ENCODE data around the gene YY1. TPM values are rescaled to one million over a fixed set of nuclear protein-coding genes. Genes with fewer than 3 reads are reported as not detected.
"Not testable (repeated sequence)": the region's sequence is repeated elsewhere in the genome, so short reads cannot be mapped to it uniquely, and the experiment has no call there.

Gene YY1
- total RNA-seq, 1 donor from 2014 or later = 42.4 TPM

DNA sequence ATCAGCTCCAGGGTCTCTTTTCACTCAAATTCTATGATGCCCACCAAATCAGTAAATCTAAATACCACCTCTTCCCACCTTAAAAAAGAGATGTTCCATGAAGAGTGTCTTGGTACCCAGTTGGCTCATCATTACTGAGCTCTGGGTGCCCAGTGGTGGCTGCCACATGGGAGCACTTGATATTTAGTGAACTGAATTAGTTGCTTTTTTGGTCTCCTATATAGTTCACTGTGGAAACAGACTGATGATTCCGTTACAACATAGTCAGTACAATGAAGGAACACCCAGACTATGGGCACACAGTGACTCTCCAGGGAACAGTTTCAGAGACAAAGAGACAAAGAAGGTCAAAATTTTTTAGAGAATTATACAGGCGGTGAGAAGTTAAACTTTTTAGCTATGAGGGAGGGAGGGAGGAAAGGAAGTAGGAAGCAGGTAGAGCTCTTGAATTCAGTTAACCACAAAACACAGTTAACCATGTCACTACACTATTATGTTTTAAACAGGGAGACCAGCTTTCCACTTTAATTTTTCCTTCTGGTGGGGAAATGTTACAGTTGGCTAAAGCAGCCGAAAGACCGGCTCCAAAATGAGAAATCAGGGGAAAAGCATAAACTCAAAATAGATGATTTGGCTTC lies 14.6 kb upstream of the YY1 start:
- Histone ChIP-seq H3K27me3 (no peaks in the 10 kb centered on the region), H3K4me3 (no peak overlapping the region), H3K4me1 (peaks cover 0 to 17% of the 10 kb centered on the region in 2 donors), H3K9me3 (no peaks in the 10 kb centered on the region), H3K27ac (no peak overlapping the region), H3K36me3 (no peaks in the 10 kb centered on the region)
- TF ChIP-seq, protein P1, sequence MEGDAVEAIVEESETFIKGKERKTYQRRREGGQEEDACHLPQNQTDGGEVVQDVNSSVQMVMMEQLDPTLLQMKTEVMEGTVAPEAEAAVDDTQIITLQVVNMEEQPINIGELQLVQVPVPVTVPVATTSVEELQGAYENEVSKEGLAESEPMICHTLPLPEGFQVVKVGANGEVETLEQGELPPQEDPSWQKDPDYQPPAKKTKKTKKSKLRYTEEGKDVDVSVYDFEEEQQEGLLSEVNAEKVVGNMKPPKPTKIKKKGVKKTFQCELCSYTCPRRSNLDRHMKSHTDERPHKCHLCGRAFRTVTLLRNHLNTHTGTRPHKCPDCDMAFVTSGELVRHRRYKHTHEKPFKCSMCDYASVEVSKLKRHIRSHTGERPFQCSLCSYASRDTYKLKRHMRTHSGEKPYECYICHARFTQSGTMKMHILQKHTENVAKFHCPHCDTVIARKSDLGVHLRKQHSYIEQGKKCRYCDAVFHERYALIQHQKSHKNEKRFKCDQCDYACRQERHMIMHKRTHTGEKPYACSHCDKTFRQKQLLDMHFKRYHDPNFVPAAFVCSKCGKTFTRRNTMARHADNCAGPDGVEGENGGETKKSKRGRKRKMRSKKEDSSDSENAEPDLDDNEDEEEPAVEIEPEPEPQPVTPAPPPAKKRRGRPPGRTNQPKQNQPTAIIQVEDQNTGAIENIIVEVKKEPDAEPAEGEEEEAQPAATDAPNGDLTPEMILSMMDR (IDR thresholded peaks at IDR 0.05) = no peak
- DNase-seq (ENCODE audit: low spot score in 2 of 2) = no peak
- intact Hi-C loops (cut with DNase I) = no loop called here

DNA sequence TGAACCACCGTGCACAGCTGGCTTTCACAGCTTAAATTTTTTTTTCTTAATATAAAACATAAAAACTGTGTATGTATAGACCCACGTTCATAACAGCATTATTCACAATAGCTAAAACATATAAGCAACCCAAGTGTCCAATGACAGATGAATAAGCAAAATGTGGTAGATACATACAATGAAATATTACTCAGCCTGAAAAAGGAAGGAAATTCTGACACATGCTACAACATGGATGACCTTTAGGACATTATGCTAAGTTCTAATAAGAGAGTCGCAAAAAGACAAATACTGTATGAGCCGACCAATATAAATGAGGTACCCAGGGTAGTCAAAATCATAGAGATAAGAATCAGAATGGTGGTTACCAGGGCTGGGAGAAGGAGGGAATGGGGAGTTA lies 13.8 kb upstream of the YY1 start:
- H3K9me3 ChIP-seq = no peaks in the 10 kb centered on the region
- H3K36me3 ChIP-seq = no peaks in the 10 kb centered on the region
- H3K4me1 ChIP-seq = peaks cover 0 to 17% of the 10 kb centered on the region in 2 donors
- no peaks in the 10 kb centered on the region for H3K27me3 ChIP-seq
- H3K4me3 ChIP-seq = no peak overlapping the region
- TF ChIP-seq, protein P1 (IDR thresholded peaks at IDR 0.05) = no peak
- intact Hi-C loops (cut with DNase I) = no loop called here
- H3K27ac ChIP-seq = no peak overlapping the region
- DNase-seq (ENCODE audit: low spot score in 2 of 2) = no peak

DNA sequence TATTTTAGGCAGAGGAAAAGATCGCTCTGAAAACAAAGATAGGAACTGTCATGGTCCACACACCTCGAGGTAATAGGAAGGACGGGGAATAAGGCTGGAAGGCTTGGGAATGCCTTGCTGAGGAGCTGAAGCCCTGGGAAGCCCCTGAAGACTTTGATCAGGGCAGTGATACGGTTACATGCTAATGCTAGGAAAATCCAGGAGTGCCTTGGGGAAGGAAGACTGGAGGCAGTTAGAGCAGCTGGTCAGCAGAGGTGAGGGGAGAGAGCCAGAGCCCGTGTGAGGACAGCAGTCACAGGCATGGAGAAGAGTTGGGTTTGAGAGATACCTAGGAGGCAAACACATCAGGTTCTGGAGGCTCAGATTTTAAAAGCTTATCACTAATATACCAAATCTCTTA lies 8.6 kb upstream of the YY1 start:
- no peaks in the 10 kb centered on the region for H3K4me1 ChIP-seq
- no peak for DNase-seq (ENCODE audit: low spot score in 2 of 2)
- intact Hi-C loops (cut with DNase I) = loop anchor here (10.0 kb wide), 1 partner anchor 496 kb away; no protein-coding TSS in a partner anchor

DNA sequence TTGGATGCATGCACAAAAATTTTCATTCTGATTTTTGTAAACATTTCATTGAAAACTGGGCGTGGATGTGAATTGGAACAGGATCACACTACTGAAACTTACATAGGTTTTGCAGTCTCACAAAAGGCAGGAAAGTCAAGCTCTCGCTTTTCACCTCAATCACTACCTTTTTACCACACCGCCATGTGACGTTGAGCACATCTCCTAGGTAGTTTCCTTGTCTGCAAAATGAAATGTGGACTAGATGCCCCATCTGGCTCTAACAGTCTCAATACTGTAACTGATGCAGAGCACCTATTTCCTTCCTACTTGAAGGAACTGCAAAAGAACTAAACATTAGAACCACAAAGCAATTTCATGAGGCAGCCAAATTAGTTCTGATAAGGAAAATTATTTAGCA lies 4.4 kb upstream of the YY1 start:
- Histone ChIP-seq H3K4me3 (no peak overlapping the region), H3K27me3 (no peaks in the 10 kb centered on the region), H3K4me1 (peaks cover 0 to 11% of the 10 kb centered on the region in 2 donors), H3K36me3 (peaks cover 0 to 4% of the 10 kb centered on the region in 2 donors), H3K27ac (no peak overlapping the region), H3K9me3 (no peaks in the 10 kb centered on the region)
- no peak for DNase-seq (ENCODE audit: low spot score in 2 of 2)
- TF ChIP-seq, protein P1 (IDR thresholded peaks at IDR 0.05) = no peak
- intact Hi-C loops (cut with DNase I) = loop anchor here (10.0 kb wide), 1 partner anchor 500 kb away; no protein-coding TSS in a partner anchor

More for the DNA sequence above, 8.6 kb upstream of the YY1 start:
- H3K4me3 ChIP-seq = no peak overlapping the region
- H3K9me3 ChIP-seq = no peaks in the 10 kb centered on the region
- TF ChIP-seq, protein P1 (IDR thresholded peaks at IDR 0.05) = no peak
- peaks cover 0 to 4% of the 10 kb centered on the region in 2 donors for H3K36me3 ChIP-seq
- no peaks in the 10 kb centered on the region for H3K27me3 ChIP-seq
- no peak overlapping the region for H3K27ac ChIP-seq

DNA sequence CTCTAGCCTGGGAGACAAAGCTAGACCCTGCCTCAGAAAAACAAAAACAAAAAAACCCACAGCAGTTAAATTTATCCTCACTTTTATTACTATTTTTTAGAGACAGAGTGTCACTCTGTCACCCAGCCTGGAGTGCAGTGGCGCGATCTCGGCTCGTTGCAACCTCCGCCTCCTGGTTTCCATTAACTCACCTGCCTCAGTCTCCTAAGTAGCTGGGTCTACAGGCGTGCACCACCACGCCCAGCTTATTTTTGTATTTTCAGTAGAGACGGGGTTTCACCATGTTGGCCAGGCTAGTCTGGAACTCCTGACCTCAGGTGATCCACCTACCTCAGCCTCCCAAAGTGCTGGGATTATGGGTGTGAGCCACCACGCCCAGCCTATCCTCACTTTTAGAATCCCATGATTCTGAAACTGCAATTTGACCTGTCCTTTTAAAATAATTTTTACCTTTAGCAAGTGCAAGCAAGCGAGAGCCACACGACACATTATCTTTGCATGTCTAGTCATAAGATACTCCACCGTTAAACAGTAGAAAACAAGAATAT lies 2.6 kb upstream of the YY1 start:
- DNase-seq (ENCODE audit: low spot score in 2 of 2); H3K36me3 ChIP-seq; H3K4me3 ChIP-seq; H3K27ac ChIP-seq; H3K27me3 ChIP-seq; H3K9me3 ChIP-seq: not testable (repeated sequence)
- intact Hi-C loops (cut with DNase I) = loop anchor here (10.0 kb wide), 1 partner anchor 502 kb away; no protein-coding TSS in a partner anchor
- H3K4me1 ChIP-seq = peaks cover 3 to 13% of the 10 kb centered on the region in 2 donors

DNA sequence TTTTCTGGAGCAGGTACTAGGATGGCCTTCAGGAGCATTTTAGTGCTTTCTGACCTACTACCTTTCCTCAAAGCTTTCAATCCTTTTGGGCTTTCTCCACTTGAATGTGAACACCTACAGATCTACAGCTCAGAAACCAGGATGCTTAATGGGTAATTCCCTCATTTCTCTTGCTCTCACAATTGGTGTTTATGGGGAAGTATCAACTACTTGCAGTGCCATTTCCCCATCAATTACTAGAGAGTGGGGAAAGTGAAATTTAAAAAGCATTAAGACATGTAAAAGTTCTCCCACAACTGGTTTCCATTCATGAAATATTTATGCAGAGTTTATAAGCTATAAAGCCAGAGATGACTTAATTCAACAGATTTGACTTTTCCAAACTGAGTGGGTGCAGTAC lies 2.1 kb upstream of the YY1 start:
- DNase-seq (ENCODE audit: low spot score in 2 of 2) = no peak
- Histone ChIP-seq H3K36me3 (no peaks in the 10 kb centered on the region), H3K9me3 (no peaks in the 10 kb centered on the region), H3K27ac (no peak overlapping the region), H3K4me3 (peak overlapping the region; percentile 83 to 100), H3K4me1 (peaks cover 9 to 18% of the 10 kb centered on the region in 2 donors), H3K27me3 (no peaks in the 10 kb centered on the region)
- TF ChIP-seq, protein P1 (IDR thresholded peaks at IDR 0.05) = no peak
- intact Hi-C loops (cut with DNase I) = loop anchor here (10.0 kb wide), 1 partner anchor 502 kb away; no protein-coding TSS in a partner anchor
